ENCODE data around the gene BCAP31.

DNA sequence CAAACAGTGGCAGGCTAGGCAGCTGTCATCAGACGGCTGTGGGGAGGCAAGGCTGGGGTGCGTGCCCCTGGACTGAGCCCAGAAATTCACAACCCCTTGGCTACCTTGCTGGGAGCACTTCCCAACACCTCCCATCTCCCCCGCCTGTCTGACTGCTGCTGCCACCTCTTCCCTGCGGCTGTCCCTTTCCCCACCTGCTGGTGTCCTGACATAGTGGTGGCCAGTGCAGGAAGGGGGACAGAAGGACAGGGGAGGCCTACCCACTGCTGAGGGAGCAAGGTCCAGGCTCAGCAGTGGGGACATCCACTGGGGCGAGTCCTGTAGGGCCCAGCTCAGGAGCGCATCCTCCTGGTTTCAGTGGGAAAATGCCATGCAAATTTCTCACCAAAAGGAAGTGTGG, 3.9 kb upstream of the BCAP31 start:
- no peak for TF ChIP-seq POLR2A (IDR thresholded peaks at IDR 0.05)
- TF ChIP-seq, protein P1, sequence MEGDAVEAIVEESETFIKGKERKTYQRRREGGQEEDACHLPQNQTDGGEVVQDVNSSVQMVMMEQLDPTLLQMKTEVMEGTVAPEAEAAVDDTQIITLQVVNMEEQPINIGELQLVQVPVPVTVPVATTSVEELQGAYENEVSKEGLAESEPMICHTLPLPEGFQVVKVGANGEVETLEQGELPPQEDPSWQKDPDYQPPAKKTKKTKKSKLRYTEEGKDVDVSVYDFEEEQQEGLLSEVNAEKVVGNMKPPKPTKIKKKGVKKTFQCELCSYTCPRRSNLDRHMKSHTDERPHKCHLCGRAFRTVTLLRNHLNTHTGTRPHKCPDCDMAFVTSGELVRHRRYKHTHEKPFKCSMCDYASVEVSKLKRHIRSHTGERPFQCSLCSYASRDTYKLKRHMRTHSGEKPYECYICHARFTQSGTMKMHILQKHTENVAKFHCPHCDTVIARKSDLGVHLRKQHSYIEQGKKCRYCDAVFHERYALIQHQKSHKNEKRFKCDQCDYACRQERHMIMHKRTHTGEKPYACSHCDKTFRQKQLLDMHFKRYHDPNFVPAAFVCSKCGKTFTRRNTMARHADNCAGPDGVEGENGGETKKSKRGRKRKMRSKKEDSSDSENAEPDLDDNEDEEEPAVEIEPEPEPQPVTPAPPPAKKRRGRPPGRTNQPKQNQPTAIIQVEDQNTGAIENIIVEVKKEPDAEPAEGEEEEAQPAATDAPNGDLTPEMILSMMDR (IDR thresholded peaks at IDR 0.05) = no peak
